Cardiac fibroblast (primary cell): ENCODE results near the gene DIAPH3.
A peak's percentile ranks its signal among the peaks of the same experiment; 100 is the strongest.

ENCODE experiments used
- DNase-seq, 2 donors: peaks; one replicate each; pipeline versions ENCODE4 v3.0.0 to v3.0.0-alpha.2; 2010; ENCODE audit warnings: low read depth in 2 of 2
- H3K4me3 ChIP-seq, 2 donors: replicated peaks in 1 of 2; 1 replicate in 1 of 2; 2 replicates in 1 of 2; pipeline ENCODE4 v1.5.1; 2011; ENCODE audit warnings: low read depth in 2 of 2, low read length in 2 of 2, mild to moderate bottlenecking in 2 of 2, moderate library complexity in 1 of 2
- TF ChIP-seq, protein P1 (sequence below): IDR thresholded peaks from one replicate; pipeline ENCODE4 v1.5.1; 2011; ENCODE audit warnings: low read depth, mild to moderate bottlenecking, low read length, inconsistent platforms

The DIAPH3 gene

DNA sequence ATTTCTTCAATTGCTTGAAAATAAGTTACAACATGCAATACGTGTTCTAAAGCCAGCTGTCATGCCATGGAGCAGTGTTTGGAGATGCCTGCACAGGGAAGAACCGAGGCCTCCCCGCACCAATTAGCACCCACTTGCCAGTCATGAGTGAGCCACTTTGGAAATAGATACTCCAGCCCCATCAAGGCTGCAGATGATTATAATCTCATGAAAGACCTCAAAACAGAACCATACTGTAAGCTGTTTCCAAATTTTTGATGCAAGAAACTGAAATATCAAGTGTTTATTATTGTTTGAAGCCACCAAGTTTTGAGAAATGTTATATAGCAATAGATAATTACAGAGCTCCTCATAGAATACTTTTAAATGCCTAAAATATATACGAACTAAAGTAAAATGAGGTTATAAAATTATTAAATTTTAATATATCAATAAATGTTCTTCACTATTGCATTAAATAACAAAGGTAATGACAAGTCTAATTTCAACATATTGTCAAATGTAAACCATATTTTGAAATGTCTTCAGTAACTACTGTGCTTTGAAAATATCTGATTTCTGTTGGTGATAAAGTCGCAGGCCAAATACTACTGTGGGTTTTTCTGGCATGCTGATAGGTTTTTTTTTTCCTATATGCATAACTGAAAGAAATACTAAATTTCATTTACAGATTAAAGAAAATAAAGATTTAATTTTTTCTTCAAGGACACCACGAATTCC lies 43.0 kb downstream of the DIAPH3 start:
- no peak overlapping the region for H3K4me3 ChIP-seq
- no peak for DNase-seq
- TF ChIP-seq, protein P1, sequence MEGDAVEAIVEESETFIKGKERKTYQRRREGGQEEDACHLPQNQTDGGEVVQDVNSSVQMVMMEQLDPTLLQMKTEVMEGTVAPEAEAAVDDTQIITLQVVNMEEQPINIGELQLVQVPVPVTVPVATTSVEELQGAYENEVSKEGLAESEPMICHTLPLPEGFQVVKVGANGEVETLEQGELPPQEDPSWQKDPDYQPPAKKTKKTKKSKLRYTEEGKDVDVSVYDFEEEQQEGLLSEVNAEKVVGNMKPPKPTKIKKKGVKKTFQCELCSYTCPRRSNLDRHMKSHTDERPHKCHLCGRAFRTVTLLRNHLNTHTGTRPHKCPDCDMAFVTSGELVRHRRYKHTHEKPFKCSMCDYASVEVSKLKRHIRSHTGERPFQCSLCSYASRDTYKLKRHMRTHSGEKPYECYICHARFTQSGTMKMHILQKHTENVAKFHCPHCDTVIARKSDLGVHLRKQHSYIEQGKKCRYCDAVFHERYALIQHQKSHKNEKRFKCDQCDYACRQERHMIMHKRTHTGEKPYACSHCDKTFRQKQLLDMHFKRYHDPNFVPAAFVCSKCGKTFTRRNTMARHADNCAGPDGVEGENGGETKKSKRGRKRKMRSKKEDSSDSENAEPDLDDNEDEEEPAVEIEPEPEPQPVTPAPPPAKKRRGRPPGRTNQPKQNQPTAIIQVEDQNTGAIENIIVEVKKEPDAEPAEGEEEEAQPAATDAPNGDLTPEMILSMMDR, result no peak

DNA sequence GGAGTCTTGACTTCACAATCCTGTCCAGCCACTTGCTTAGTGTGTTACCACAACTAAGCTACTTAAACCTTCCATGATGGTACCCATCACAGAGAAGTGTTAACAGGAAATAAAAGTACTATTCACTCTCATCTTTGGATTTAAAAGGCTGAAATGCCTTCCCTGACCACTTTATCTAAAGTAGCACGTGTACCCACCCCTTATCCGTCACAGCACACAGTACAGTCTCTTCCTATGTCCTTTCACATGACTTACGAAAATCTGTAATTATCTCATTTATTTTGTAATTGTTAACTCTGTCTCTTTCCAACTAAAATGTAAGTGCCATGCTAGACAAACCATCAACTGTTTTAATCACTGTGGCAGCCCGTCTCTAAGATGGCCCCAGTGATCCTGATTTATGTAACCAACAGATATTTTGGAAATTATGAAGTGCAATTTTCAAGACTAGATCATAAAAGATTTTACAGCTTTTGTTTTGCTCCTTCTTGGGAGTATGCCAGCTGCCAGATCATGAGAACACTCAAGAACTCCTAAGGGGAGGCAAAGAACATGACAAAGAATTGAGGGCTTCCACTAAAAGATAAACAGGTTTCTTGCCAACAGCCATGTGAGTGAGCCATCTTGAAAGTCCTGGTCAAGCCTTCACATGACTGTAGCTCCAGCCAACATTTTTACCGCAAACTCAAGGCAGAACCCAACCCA lies 44.9 kb downstream of the DIAPH3 start:
- no peak overlapping the region for H3K4me3 ChIP-seq
- peak; percentile 19 to 43 for DNase-seq
- TF ChIP-seq, protein P1, result no peak

DNA sequence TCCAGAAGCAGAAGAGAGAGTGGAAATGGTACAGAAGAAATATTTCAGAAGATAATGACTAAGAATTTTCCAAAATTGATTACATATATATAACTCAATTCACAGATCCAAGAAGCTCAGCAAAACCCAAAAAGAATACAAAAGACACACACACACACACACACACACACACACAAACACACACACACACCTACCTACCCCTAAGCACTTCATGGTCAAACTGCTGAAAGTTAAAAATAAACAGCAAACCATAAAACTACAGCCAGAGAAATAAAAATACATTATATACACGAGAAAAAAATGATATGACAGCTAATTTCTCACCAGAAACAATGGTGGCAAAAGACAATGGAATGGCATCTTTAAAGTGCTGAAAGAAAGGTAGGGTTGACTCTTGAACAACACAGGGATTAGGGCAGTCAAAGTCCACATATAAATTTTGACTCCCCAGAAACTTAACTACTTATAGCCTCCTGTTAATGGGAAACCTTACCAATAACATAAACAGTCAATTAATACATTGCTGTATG lies 49.2 kb downstream of the DIAPH3 start:
- TF ChIP-seq, protein P1, result no peak
- no peak for DNase-seq
- no peak overlapping the region for H3K4me3 ChIP-seq

DNA sequence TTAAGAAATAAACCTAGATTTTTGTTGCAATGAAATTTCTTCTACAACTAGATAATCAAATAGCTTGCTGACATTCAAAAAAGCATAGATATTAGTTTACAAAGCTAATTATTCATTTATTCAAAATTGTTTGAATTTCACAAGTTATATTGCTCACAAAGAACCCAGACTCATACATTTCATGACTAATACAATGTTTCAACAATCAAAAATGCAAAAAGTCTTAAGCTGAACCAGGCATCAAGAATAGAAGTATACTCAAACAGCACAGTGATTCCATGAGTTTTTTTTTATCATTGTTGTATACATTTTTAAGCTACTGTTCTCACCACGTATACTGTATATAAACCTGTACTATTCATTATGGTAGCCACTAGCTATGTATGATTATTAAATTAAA lies 51.0 kb downstream of the DIAPH3 start:
- TF ChIP-seq, protein P1, result no peak
- peak in 1 of 2 donors; percentile 76 for DNase-seq
- no peak overlapping the region for H3K4me3 ChIP-seq

DNA sequence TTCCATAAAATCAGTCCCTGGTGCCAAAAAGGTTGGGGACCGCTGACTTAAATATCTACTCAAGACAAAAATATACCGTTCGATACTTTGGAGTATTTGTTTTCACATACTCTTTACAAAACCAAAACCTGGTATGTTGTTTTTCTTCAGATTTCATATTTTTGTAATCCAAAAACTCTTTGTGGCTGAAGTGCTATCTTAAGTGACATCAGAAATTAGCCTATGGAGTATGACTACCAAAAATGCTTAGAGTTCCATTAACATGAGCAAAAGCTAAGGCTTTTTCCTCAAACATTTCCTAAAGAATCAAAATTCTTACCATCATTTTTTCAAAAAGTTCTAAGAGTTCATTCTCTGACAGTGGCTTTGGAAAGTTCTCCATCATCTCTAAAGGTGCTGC lies 52.0 kb downstream of the DIAPH3 start:
- H3K4me3 ChIP-seq, result no peak overlapping the region
- DNase-seq, result peak in 1 of 2 donors; percentile 56
- TF ChIP-seq, protein P1, result no peak

DNA sequence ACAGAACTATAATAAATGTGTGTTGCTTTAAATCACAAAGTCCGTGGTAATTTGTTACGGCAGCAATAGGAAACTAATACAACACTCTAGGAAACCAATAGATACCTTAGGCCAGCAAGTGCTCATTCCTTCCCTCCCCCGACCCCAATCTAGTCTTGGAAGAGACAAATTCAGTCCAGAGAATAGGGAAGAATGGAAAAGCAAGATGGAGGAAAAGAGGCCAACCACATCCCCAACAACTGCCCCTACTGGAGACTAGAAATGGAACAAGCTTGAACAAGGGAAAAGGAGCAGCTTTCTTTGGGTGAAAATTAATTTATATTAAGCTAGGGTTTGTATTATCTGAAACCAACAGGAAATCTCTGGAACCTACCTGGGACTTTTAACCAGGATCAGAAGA lies 54.4 kb downstream of the DIAPH3 start:
- H3K4me3 ChIP-seq, result no peak overlapping the region
- no peak for DNase-seq
- TF ChIP-seq, protein P1, result no peak
